MV-4-11 (cell line): Measurements from ENCODE around the gene GTPBP6.
"Not testable (repeated sequence)": the region's sequence is repeated elsewhere in the genome, so short reads cannot be mapped to it uniquely, and the experiment has no call there.

Experiments
- DNase-seq: peaks from one replicate; lab custom pipeline; 2025; lab: John Stamatoyannopoulos, UW

GTPBP6 gene

DNA sequence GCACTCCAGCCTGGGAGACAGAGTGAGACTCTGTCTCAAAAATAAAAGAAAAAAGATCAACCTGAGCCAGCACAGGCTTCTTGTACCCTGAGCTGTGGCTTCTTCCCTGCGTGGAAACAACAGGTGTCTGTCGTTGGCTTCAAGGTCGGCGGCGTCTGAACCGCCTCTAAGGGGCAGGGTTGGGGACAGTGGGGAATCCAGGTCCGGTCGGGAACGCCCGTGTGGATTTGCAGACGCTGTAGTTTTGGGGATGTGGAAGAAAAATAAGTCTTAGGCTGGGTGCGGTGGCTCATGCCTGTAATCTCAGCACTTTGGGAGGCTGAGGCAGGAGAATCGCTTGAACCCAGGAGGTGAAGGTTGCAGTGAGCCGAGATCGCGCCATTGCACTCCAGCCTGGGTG lies 54.6 kb downstream of the GTPBP6 start:
- not testable (repeated sequence) for DNase-seq

- DNase-seq = no peak
Measured at GRCh38 chrX:262381-262909, 56.2 kb downstream of the GTPBP6 start.

DNA sequence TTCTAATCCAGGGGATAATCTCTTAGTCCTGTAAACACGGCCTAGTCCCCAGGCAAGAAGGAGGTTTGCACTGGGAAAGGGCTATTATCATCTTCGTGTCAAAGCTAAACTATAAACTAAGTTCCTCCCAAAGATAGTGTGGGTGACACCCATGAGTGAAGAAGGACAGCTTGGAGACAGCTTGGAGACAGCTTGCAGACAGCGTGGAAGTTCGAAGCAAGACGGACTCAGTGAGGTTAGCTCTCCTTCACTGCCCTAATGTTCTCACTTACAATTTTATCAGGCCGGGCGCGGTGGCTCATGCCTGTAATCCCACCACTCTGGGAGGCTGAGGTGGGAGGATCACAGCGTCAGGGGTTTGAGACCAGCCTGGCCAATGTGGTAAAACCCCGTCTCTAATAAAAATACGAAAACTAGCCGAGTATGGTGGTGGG lies 56.7 kb downstream of the GTPBP6 start:
- DNase-seq = no peak

DNA sequence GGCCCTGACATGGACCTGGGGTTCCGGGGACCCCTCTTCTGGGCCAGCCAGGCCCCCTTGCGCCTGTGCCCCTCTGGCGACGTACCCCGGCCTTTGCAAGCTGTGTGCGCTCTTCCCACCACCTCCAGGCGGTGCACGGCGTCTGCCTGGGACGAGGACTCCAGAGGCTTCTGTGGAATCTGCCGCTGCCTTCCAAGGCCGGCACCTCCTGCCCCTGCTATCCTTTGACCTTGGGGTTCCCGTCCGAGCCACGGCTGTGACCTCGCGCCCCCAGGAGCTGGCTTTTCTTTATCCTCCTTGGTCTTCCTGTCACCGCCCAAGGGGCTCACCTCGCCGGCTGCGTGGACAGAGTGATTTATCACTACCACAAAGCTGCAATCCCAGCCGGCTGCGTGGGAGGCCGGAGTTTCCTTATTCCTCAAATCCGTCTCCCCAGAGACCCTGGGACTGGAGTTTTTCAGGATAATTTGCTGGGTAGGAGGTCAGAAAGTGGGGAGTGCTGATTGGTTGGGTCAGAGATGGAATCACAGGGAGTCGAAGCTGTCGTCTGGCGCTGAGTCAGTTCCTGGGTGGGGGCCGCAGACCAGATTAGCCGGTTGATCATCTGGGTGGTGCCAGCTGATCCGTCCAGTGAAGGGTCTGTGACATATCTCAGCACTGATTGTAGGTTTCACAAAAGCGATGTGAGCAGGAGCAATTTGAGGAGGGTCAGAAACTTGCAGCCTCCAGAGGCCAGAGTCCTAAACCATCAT lies 57.3 kb downstream of the GTPBP6 start:
- no peak for DNase-seq

DNA sequence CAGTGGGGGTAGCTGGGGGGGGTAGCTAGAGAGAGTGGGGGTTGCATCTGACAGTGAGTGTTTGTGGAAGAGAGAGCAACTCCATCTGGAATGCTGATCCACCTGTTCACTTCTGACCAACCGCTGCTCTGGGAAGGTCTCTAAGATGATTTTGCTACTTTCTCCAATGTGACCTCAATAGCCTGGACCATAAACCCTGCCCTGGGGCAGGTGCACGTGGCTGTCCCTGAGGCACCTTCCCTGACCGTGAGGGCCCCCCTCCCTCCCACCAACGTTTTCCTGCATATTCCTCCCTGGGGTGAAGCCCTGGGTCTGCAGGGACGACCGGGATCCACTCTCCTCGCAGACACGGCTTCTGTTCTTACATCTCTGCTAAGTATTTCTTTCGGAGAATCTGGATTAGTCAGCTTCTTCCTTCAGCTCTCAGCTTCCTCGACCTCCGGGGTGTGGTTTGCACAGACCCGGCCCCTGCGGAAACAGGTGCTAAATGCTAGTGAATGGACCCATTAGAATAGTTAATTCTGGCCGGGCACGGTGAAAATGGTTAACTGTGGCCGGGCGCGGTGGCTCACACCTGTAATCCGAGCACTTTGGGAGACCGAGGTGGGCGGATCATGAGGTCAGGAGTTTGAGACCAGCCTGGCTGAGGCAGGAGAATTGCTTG lies 58.8 kb downstream of the GTPBP6 start:
- no peak for DNase-seq

DNA sequence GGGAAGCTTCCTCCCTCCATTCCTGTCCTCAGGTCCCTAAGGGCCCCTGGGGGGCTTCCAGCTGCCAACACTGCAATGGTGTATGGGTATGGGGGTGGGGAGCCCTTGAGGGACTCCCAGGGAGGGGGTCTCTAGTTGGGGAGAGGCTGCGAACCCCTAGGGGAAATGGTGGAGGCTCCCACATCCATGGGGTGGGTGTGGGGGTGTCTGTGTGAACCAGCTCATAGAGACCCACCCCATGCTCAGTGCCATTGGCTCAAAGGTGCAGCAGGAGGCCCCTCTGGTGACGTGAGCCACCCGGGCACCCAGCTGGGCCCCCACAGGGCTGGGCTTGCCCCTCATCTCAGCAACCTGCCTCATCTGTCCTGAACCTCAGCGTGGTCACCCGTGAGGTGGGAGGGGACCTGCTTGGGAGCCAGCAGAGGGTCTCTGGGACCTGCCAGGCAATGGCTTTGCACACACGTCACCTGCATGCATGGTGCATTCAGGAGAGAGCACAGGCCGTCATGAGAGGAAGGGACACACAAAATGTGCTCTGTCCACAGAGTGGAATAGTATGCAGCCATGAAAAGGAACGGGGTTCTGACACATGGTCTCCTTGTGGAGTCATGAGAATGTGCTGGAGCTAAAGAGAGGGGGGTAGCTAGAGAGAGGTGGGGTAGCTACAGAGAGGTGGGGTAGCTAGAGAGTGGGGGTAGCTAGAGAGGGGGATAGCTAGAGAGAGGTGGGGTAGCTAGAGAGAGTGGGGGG lies 60.1 kb downstream of the GTPBP6 start:
- no peak for DNase-seq

- DNase-seq = no peak
Measured at GRCh38 chrX:257681-258289, 60.8 kb downstream of the GTPBP6 start.

DNA sequence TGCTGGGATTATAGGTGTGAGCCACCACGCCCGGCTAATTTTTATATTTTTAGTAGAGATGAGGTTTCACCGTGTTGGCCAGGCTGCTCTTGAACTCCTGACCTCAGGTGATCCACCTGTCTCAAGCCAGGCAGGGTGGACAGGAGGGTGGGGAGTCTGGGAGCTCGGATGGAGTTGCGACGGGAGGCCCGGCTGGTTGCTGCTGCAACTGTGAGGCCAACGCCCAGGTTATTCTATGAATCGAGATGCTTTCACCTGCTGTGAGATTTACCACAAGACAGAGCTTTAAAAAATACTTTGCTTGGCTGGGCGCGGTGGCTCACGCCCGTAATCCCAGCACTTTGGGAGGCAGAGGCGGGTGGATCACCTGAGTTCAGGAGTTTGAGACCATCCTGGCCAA lies 61.5 kb downstream of the GTPBP6 start:
- DNase-seq = not testable (repeated sequence)

GRCh38 chrX:255923-256331 lies 62.7 kb downstream of the GTPBP6 start:
- DNase-seq = no peak
